ENCODE measurements around the gene PRKACA.

Gene PRKACA

DNA sequence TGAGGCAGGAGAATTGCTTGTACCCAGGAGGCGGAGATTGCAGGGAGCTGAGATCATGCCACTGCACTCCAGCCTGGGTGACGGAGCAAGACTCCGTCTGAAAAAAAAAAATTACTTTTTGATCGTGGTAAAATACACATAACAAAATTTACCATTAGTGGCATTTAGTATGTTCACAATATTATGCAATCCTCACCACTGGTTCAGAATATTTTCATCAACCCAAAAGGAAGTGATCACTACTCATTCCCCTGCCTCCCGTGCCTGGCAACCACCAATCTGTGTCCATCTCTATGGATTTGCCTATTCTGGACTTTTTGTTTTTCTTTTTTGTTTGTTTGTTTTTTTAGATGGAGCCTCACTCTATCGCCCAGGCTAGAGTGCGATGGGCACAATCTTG lies 54.5 kb downstream of the PRKACA start:
- peaks cover 21% of the 10 kb centered on the region for H3K4me1 ChIP-seq (ENCODE audit: control insufficient read depth, low read length)
- no peak overlapping the region for H3K4me3 ChIP-seq (ENCODE audit: low read length)
- no peaks in the 10 kb centered on the region for H3K9me3 ChIP-seq (ENCODE audit: control insufficient read depth, insufficient read depth, low read length)
- peaks cover 18% of the 10 kb centered on the region for H3K27me3 ChIP-seq (ENCODE audit: control insufficient read depth, low read length)
- H4K20me1 ChIP-seq (ENCODE audit: control insufficient read depth, insufficient read depth, low read depth, low read length) = no peaks in the 10 kb centered on the region
- TF ChIP-seq EZH2phosphoT487 (IDR thresholded peaks at IDR 0.05; ENCODE audit: borderline replicate concordance, low read length) = no peak
- TF ChIP-seq, protein P1, sequence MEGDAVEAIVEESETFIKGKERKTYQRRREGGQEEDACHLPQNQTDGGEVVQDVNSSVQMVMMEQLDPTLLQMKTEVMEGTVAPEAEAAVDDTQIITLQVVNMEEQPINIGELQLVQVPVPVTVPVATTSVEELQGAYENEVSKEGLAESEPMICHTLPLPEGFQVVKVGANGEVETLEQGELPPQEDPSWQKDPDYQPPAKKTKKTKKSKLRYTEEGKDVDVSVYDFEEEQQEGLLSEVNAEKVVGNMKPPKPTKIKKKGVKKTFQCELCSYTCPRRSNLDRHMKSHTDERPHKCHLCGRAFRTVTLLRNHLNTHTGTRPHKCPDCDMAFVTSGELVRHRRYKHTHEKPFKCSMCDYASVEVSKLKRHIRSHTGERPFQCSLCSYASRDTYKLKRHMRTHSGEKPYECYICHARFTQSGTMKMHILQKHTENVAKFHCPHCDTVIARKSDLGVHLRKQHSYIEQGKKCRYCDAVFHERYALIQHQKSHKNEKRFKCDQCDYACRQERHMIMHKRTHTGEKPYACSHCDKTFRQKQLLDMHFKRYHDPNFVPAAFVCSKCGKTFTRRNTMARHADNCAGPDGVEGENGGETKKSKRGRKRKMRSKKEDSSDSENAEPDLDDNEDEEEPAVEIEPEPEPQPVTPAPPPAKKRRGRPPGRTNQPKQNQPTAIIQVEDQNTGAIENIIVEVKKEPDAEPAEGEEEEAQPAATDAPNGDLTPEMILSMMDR (IDR thresholded peaks at IDR 0.05; ENCODE audit: low read depth, low read length, poor library complexity, severe bottlenecking) = no peak
- H3K4me2 ChIP-seq (ENCODE audit: low read length) = no peak overlapping the region
- H3K79me2 ChIP-seq (ENCODE audit: control insufficient read depth, low read length) = no peaks in the 10 kb centered on the region
- H3F3A ChIP-seq (ENCODE audit: control insufficient read depth, insufficient read depth) = no peaks in the 10 kb centered on the region
- no peak overlapping the region for H3K27ac ChIP-seq (ENCODE audit: low read depth, low read length)
- H3K36me3 ChIP-seq (ENCODE audit: control insufficient read depth, low read length) = no peaks in the 10 kb centered on the region
- no peaks in the 10 kb centered on the region for H3K9me2 ChIP-seq (replicated peaks; ENCODE audit: control insufficient read depth, low read length)

DNA sequence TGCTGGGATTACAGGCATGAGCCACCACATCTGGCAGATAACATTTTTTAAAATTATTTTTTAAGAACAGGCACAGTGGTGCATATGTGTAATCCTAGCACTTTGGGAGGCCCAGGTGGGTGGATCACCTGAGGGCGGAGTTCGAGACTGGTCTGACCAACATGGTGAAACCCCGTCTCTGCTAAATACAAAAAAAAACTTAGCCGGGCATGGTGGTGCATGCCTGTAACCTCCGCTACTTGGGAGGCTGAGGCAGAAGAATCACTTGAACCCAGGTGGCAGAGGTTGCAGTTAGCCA lies 55.1 kb downstream of the PRKACA start:
- H3K9me3 ChIP-seq (ENCODE audit: control insufficient read depth, insufficient read depth, low read length) = no peaks in the 10 kb centered on the region
- no peaks in the 10 kb centered on the region for H3K79me2 ChIP-seq (ENCODE audit: control insufficient read depth, low read length)
- no peaks in the 10 kb centered on the region for H3K9me2 ChIP-seq (replicated peaks; ENCODE audit: control insufficient read depth, low read length)
- H3K4me1 ChIP-seq (ENCODE audit: control insufficient read depth, low read length) = peaks cover 27% of the 10 kb centered on the region
- H3K36me3 ChIP-seq (ENCODE audit: control insufficient read depth, low read length) = no peaks in the 10 kb centered on the region
- H3K4me2 ChIP-seq (ENCODE audit: low read length) = no peak overlapping the region
- H3K27ac ChIP-seq (ENCODE audit: low read depth, low read length) = no peak overlapping the region
- no peaks in the 10 kb centered on the region for H3F3A ChIP-seq (ENCODE audit: control insufficient read depth, insufficient read depth)
- no peaks in the 10 kb centered on the region for H4K20me1 ChIP-seq (ENCODE audit: control insufficient read depth, insufficient read depth, low read depth, low read length)
- peaks cover 24% of the 10 kb centered on the region for H3K27me3 ChIP-seq (ENCODE audit: control insufficient read depth, low read length)
- no peak for TF ChIP-seq EZH2phosphoT487 (IDR thresholded peaks at IDR 0.05; ENCODE audit: borderline replicate concordance, low read length)
- TF ChIP-seq, protein P1 (IDR thresholded peaks at IDR 0.05; ENCODE audit: low read depth, low read length, poor library complexity, severe bottlenecking) = no peak
- no peak overlapping the region for H3K4me3 ChIP-seq (ENCODE audit: low read length)

DNA sequence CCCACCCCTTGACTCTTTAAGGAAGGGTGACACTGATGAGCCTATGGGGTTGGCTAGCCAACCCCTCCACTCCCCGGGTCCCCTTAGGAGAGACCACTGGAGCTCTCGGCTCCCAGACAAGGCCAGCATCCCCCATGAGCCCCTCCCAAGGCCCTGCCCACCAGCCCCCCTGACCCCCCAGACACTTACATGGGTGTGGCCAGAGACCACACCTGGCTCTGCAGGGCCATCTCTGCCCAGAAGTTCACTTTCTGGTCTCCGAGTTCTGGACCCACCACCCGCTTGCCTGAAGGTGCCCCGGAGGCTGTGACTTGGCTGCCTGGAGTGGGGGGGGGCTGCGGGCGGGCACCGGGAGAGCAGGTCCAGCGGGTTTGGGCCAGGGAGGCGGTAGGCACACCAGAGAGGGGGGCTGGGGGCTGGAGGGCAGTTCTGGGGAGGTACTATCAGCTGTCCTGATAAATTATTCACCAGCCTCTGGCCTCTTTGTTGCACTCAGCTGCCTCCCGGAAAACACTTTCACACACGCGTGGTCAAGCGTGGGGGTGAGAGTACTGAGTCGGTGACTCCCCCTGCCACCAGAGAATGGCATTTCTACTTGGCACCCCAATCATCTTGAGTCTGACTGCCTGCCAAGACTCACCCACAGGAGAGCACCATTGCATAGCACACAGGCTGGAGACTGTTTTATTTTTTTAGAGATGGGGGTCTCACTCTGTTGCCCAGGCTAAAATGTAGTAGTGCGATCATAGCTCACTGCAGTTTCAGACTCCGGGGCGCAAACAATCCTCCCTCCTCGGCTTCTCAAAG lies 55.6 kb downstream of the PRKACA start, which contains the start of gene PALM3:
Gene PALM3, minus strand, starts transcription at position 326 of the 807 bp plus-strand sequence. Its CDS starts 96 bp downstream, at position 230.
- Histone ChIP-seq H3K9me3 (ENCODE audit: control insufficient read depth, insufficient read depth, low read length) (no peaks in the 10 kb centered on the region), H3K4me2 (ENCODE audit: low read length) (no peak within 1 kb of the TSS), H3K27me3 (ENCODE audit: control insufficient read depth, low read length) (peaks cover 27% of the 10 kb centered on the region), H3K4me3 (ENCODE audit: low read length) (no peak within 1 kb of the TSS), H3K27ac (ENCODE audit: low read depth, low read length) (no peak within 1 kb of the TSS), H3F3A (ENCODE audit: control insufficient read depth, insufficient read depth) (no peaks in the 10 kb centered on the region), H3K9me2 (replicated peaks; ENCODE audit: control insufficient read depth, low read length) (no peaks in the 10 kb centered on the region), H3K4me1 (ENCODE audit: control insufficient read depth, low read length) (peaks cover 27% of the 10 kb centered on the region), H3K36me3 (ENCODE audit: control insufficient read depth, low read length) (no peaks in the 10 kb centered on the region), H3K79me2 (ENCODE audit: control insufficient read depth, low read length) (no peaks in the 10 kb centered on the region), H4K20me1 (ENCODE audit: control insufficient read depth, insufficient read depth, low read depth, low read length) (no peaks in the 10 kb centered on the region)
- no peak for TF ChIP-seq EZH2phosphoT487 (IDR thresholded peaks at IDR 0.05; ENCODE audit: borderline replicate concordance, low read length)
- TF ChIP-seq, protein P1 (IDR thresholded peaks at IDR 0.05; ENCODE audit: low read depth, low read length, poor library complexity, severe bottlenecking) = no peak
